Measurements from ENCODE around the gene PMEPA1.

The PMEPA1 gene

GRCh38 chr20:57619051-57619831 lies 90.6 kb downstream of the PMEPA1 start:
- peak; percentile 44 for DNase-seq

- DNase-seq: no peak
Observed at GRCh38 chr20:57618764-57619050, 91.1 kb downstream of the PMEPA1 start.

- no peak for DNase-seq
Observed at GRCh38 chr20:57618091-57618763, 91.6 kb downstream of the PMEPA1 start.

DNA sequence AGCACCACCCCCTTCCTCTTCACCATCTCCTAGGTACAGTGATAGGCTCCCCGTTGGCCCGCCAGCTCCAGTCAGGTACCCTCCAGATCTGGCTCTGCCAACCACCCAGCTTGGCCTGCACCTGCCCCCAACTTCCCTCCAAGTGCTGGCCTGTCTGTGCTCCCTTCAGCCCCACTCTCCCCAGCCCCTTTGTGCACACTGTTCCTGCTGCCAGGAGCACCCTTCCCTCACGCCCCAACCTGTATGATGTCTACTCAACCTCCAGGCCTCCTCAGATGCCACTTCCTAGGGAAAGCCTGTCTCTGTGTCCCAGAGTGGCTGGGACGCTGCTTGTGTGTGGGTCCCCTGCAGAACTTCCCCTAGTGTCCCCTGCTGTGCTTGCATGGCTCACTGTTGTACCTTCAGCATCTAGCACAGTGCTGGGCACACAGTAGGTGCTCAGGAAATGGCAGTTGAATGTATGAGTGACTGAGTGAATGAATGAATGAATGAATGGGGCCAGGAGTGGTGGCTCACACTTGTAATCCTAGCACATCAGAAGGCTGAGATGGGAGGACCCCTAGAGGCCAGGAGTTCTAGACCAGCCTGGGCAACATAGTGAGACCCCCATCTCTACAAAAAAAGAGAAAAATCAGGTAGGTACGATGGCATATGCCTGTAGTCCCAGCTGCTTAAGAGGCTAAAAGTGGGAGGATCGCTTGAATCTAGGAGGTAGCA lies 92.6 kb downstream of the PMEPA1 start:
- DNase-seq: no peak

GRCh38 chr20:57616143-57616951 lies 93.5 kb downstream of the PMEPA1 start:
- DNase-seq: no peak

GRCh38 chr20:57615445-57615811 lies 94.4 kb downstream of the PMEPA1 start:
- DNase-seq: no peak

DNA sequence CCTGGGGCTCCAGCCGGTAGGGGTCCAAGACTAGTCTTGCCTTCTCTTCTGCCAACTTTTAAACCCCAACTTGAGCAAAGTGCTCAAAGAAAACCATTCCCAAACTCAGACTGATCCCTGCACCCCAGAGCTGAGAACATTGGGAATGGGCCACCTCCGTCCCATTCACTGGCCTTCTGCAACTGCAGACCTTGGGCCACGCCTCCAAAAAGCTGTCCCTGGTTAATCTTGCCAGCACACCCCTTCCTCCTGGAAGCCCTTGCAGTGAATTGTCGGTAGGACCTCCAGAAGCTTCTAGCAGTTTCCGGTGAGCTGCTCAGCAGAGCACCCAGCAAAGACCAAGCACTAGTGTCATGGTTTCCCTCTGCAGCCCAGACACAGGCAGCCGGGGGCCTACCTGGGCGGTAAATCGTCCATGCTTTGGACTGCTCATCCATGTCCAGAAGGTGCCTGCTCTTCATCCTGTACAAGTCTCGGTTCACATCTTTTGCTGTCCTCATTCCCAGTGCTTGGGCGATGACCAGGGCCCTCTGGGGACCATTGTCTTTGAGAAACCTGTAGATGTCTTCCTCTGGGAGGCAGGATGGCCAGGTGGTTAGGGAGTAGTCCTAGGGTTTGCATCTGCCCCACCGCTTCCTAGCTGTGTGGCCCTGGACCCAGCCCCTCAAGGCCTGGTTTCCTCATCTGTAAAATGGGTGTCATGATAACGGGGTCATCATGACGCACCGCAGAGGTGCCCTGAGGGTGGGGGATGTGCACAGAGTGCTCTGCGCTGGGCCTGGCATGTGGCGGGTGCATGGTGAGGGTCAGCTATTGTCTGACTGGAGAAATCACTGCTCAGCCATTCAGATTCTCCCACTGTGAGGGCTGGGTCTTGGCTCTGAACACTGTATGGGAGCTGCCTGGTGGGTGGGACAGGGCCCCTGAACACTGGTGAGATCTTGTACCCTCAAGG lies 95.0 kb downstream of the PMEPA1 start:
- no peak for DNase-seq

DNA sequence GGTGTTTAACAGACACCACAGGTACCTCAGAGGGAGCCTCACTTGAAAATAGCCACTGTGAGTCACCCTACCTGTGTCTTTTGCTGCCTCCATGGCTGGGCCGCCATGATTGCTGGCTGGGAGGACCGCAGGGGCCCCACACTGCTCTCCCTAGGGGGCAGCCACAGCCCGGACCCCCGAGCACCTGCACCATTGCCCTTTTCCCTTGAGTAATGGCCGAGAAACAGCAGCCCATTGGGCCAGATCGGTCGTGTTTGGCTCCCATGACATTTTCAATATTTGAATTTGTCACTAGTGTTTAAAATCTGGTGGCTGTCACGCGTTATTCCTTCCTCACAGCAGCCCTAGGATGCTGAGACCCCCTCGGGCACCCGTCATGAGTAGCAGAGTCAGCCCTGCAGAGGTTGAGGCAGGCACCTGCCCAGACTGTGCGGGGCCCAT lies 96.3 kb downstream of the PMEPA1 start:
- no peak for DNase-seq

- no peak for DNase-seq
Observed at GRCh38 chr20:57612916-57613315, 96.9 kb downstream of the PMEPA1 start.

DNA sequence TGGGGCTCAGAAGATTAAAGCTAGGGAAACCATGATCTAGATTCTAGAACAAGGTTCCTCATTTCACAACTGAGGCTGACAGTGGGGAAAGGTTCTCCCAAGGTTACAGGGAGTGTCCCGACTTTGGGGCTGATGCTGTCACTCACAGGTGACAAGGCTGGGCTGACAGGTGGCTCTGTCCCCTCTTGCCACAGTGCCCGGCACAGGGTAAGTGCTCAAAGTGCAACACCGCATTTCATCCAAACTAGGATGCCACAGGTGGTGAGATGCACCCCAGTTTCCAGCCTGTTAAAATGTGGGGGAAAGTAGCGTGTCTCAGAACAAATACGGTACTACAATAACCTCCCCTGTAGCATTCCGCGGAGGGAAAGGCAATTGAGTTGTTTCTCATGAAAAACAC lies 97.4 kb downstream of the PMEPA1 start:
- no peak for DNase-seq

DNA sequence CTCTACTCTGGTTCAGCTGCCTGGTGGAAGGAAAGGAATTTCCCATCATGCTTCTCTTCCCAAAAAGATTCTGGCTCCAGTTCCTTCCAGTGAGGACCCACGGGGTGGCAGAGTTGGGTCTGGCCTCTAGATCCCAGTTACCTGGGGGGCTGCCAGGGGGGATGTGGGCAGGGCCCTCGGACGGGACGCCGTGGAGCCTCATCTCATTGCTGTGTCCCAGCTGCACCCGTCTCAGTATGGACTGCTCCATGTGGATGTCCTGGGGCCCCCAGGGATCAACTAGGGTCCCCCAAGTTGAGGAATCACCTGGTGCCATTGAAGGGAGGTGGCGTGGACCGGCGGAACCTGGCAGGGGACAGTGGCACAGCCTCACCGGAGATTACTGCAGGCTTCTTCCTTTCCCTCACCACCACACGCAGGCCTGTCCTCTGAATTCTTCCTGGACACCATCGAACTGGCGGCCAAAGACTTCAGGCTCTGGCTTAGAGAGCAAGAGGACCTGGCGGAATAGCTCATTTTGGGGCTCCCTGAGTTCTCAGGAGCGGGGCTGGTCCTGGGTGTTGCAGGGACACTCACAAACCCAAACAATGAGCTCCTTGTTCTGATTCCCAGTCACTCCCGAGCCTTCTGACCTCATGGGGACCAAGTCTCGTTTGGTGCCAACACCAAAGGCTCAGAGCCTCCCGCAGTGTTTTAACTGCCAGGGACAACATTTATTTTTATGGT lies 98.1 kb downstream of the PMEPA1 start:
- DNase-seq: no peak

GRCh38 chr20:57610261-57610952 lies 99.4 kb downstream of the PMEPA1 start:
- no peak for DNase-seq

DNA sequence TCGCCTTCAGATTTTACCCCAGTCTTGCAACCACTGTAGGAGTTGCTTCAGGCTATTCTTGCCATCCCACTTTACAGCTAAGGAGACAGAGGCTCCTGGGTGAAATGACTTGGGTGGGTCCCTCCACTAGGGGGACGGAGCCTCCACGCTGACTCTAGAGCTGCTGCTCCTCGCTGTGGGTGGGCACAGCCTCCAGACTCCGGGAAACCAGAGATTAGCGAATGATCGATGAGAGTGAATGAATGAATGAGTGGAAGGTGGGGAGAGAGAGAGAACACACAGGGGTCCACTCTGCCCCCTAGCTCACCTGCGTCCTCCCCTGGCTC lies 100.0 kb downstream of the PMEPA1 start:
- DNase-seq: no peak

DNA sequence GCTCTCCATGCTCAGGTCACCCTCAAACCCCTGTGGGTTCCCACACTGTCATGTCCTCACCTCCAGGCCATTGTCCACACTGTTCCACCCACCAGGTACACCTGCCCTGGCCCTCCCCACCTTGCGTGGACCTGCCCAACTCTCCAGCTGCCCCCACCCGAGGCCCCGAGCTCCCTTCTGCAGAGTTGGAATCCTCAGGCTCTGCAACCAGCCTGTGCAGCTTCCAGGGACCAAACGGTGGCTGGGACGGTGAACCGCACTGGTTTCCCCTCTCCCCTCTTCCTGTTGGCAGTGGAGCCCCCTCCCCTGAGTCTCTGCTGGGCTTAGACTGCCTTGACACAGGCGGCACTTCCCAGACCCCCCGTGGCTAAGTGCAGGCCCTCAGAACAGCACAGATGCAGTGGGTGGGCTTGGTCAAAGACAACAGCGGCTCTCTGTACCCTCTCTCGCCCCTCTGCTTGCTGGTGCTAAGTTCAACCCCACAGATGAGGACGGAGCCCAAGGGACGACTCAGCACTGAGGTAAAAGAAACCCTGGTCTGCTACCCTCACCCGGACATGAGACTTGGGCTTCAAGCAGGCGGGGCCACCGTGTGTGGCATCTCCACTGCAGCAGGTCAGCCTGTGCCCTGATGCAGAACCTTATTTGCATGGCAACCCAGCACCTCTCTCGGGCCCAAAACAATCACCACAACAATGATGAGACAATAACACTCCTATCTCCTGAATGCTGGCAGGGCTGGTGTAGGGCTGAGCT lies 100.6 kb downstream of the PMEPA1 start:
- DNase-seq: no peak

GRCh38 chr20:57608516-57608915 lies 101.3 kb downstream of the PMEPA1 start:
- DNase-seq: no peak

GRCh38 chr20:57605878-57606277 lies 103.9 kb downstream of the PMEPA1 start:
- DNase-seq: no peak

DNA sequence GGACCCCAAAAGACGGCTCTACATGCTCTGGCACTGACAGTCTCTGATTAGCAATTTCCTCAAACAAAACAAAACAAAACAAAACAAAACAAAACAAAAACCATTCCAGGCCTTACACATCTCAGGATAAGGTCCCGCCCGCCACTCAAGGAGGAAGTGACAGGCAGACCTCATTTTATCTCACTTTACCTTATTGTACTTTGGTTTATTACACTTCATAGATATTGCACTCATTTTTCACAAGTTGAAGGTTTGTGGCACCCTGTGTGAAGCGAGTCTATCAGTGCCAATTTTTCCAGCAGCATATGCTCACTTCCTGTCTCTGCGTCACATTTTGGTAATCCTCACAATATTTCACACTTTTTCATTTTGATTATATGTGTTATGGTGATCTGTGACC lies 104.8 kb downstream of the PMEPA1 start:
- no peak for DNase-seq

DNA sequence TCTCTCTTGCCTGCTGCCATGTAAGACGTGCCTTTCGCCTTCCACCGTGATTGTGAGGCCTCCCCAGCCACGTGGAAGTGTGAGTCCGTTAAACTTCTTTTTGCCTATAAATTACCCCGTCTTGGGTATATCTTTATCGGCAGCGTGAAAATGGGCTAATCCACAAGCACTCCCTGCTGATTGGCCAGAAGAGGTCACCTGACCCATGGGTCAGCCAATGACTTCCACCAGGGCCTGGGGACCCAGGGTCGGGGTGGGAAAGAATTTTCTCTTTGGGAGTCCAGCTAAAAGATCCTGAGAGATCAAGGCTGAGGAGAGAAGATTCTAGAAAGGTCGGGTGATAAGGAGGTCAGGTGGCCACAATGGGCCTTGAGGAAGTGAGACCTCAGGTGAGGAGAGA lies 106.7 kb downstream of the PMEPA1 start:
- DNase-seq: no peak

DNA sequence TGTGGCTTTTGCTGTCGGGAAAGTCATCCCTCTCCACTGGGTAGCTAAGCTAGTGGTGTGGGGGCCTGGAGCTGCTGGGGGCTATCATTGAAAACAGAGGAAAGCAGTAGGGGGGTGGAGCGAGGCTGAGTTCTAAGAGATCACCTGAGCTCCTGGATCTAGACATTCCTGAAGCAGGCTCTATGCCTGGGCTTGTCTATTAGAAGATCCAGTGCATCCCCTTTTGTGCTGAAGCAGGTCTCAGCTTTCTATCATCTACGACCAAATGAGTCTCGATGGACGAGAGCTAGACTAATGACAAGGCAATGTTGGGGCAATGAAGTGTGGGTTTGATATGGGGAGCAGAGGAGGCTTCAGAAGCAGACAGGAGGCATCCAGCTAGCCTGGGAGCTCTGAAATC lies 108.1 kb downstream of the PMEPA1 start:
- no peak for DNase-seq

DNA sequence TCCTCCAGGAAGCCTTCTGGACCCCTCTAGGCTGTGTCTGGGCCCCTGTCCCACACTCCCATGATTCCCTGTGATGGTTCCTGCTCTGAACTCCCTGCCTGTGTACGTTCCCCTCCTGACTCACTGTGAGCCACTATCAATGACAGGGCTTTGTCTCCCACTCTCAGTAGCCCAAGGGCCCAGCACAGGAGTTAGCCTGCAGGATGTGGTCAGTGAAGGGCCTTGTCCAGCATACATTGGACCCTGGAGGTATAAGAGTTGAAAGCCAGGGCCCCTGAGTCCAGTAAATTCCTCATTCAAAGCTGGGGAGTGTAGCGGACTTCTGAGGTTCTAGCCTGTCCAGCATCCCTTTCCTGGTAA lies 108.6 kb downstream of the PMEPA1 start:
- DNase-seq: no peak
